ENCODE results near the gene MRPL27. TPM values are rescaled to one million over a fixed set of nuclear protein-coding genes. Genes with fewer than 3 reads are reported as not detected.
A peak's percentile ranks its signal among the peaks of the same experiment; 100 is the strongest.
"Not testable (repeated sequence)": the region's sequence is repeated elsewhere in the genome, so short reads cannot be mapped to it uniquely, and the experiment has no call there.

Gene MRPL27
- total RNA-seq, 2 experiments from 2014 or later = 54.6 to 55.8 TPM

GRCh38 chr17:50414808-50415207 lies 41.8 kb upstream of the MRPL27 start:
- no peak overlapping the region for H3K27ac Mint-ChIP-seq
- CTCF ChIA-PET = interaction anchor here (1.2 kb wide), 1 partner anchor 17 kb away, joined by 3 read pairs; no protein-coding TSS in a partner anchor

GRCh38 chr17:50412188-50412732 lies 39.3 kb upstream of the MRPL27 start:
- ChIA-PET POLR2A (interaction anchor here (1.1 kb wide), 1 partner anchor 19 kb away, joined by 3 read pairs; no protein-coding TSS in a partner anchor), CTCF (interaction anchor here (2.2 kb wide), 1 partner anchor 15 kb away, joined by 9 read pairs; the partner anchor contains the start of gene LRRC59)
- Mint-ChIP-seq H3K27ac (no peak overlapping the region), H3K9me3 (no peaks in the 10 kb centered on the region), H3K4me1 (ENCODE audit: low read depth) (no peaks in the 10 kb centered on the region), H3K4me3 (no peak overlapping the region), H3K36me3 (ENCODE audit: low read depth) (no peaks in the 10 kb centered on the region), H3K27me3 (no peaks in the 10 kb centered on the region)
- no peak for ATAC-seq
- DNase-seq = no peak
- intact Hi-C loops (cut with micrococcal nuclease) = no loop called here
- TF ChIP-seq CTCF (IDR thresholded peaks at IDR 0.05) = no peak

More at GRCh38 chr17:50414808-50415207, 41.8 kb upstream of the MRPL27 start:
- no peak for TF ChIP-seq CTCF (IDR thresholded peaks at IDR 0.05)
- DNase-seq (no peak), ATAC-seq (no peak)
- Mint-ChIP-seq H3K27me3 (no peaks in the 10 kb centered on the region), H3K9me3 (peaks cover 7% of the 10 kb centered on the region), H3K4me3 (no peak overlapping the region), H3K36me3 (ENCODE audit: low read depth) (no peaks in the 10 kb centered on the region), H3K4me1 (ENCODE audit: low read depth) (no peaks in the 10 kb centered on the region)
- intact Hi-C loops (cut with micrococcal nuclease) = no loop called here
- POLR2A ChIA-PET = no interaction called here

- TF ChIP-seq CTCF (IDR thresholded peaks at IDR 0.05) = no peak
- ChIA-PET CTCF (interaction anchor here (3.1 kb wide), 1 partner anchor 10 kb away, joined by 22 read pairs; the partner anchor contains the start of gene LRRC59), POLR2A (interaction anchor here (0.6 kb wide), 1 partner anchor 39 kb away, joined by 3 read pairs; no protein-coding TSS in a partner anchor)
- ATAC-seq (no peak), DNase-seq (no peak)
- H3K9me3 Mint-ChIP-seq = no peaks in the 10 kb centered on the region
- no peaks in the 10 kb centered on the region for H3K4me1 Mint-ChIP-seq (ENCODE audit: low read depth)
- peaks cover 8% of the 10 kb centered on the region for H3K27me3 Mint-ChIP-seq
- no peak overlapping the region for H3K27ac Mint-ChIP-seq
- H3K36me3 Mint-ChIP-seq (ENCODE audit: low read depth) = no peaks in the 10 kb centered on the region
- no peak overlapping the region for H3K4me3 Mint-ChIP-seq
- intact Hi-C loops (cut with micrococcal nuclease) = no loop called here
These were observed 34.9 kb upstream of the MRPL27 start for GRCh38 chr17:50407921-50408320.

GRCh38 chr17:50406578-50406977 lies 33.6 kb upstream of the MRPL27 start:
- Mint-ChIP-seq H3K9me3 (no peaks in the 10 kb centered on the region), H3K4me3 (no peak overlapping the region), H3K27me3 (peaks cover 8% of the 10 kb centered on the region), H3K4me1 (ENCODE audit: low read depth) (no peaks in the 10 kb centered on the region), H3K27ac (no peak overlapping the region), H3K36me3 (ENCODE audit: low read depth) (no peaks in the 10 kb centered on the region)
- TF ChIP-seq CTCF (IDR thresholded peaks at IDR 0.05) = no peak
- no peak for DNase-seq
- ATAC-seq = no peak
- ChIA-PET CTCF (interaction anchor here (1.2 to 3.1 kb wide), 2 partner anchors 9 to 28 kb away, joined by 4 to 22 read pairs; partner anchors contain the start of gene LRRC59), POLR2A (interaction anchor here (1.9 kb wide), 1 partner anchor 9 kb away, joined by 9 read pairs; the partner anchor contains the start of gene LRRC59)
- intact Hi-C loops (cut with micrococcal nuclease) = no loop called here

GRCh38 chr17:50405351-50405750 lies 32.4 kb upstream of the MRPL27 start:
- DNase-seq; intact Hi-C loops (cut with micrococcal nuclease); H3K9me3 Mint-ChIP-seq; H3K36me3 Mint-ChIP-seq (ENCODE audit: low read depth); H3K4me1 Mint-ChIP-seq (ENCODE audit: low read depth); H3K27ac Mint-ChIP-seq; H3K27me3 Mint-ChIP-seq; H3K4me3 Mint-ChIP-seq; ATAC-seq: not testable (repeated sequence)
- CTCF ChIA-PET = interaction anchor here (3.1 kb wide), 1 partner anchor 8 kb away, joined by 22 read pairs; the partner anchor contains the start of gene LRRC59
- POLR2A ChIA-PET = interaction anchor here (0.7 kb wide), 1 partner anchor 13 kb away, joined by 3 read pairs; no protein-coding TSS in a partner anchor

GRCh38 chr17:50399591-50399990 lies 26.6 kb upstream of the MRPL27 start:
- DNase-seq = peak; percentile 24
- H3K4me3 Mint-ChIP-seq; intact Hi-C loops (cut with micrococcal nuclease); H3K27ac Mint-ChIP-seq; H3K9me3 Mint-ChIP-seq; ATAC-seq; H3K27me3 Mint-ChIP-seq: not testable (repeated sequence)
- Mint-ChIP-seq H3K36me3 (ENCODE audit: low read depth) (peaks cover 16% of the 10 kb centered on the region), H3K4me1 (ENCODE audit: low read depth) (peaks cover 22% of the 10 kb centered on the region)
- ChIA-PET POLR2A (interaction anchor here (0.9 to 2.9 kb wide), 2 partner anchors 9 to 26 kb away, joined by 4 to 16 read pairs; partner anchors contain the start of genes EME1 and MRPL27), CTCF (interaction anchor here (2.9 to 5.2 kb wide), 4 partner anchors 7 to 79 kb away, joined by 22 to 74 read pairs (median 28); partner anchors contain the start of gene RSAD1)

- POLR2A ChIA-PET = interaction anchor here (1.0 to 3.2 kb wide), 7 partner anchors 10 to 80 kb away, joined by 3 to 16 read pairs (median 9); partner anchors contain the start of genes EME1, MRPL27, RSAD1 and XYLT2
- DNase-seq; intact Hi-C loops (cut with micrococcal nuclease); H3K27me3 Mint-ChIP-seq; H3K4me3 Mint-ChIP-seq; H3K9me3 Mint-ChIP-seq; ATAC-seq; H3K27ac Mint-ChIP-seq: not testable (repeated sequence)
- CTCF ChIA-PET = interaction anchor here (1.1 to 5.2 kb wide), 14 partner anchors 8 to 309 kb away, joined by 3 to 74 read pairs (median 8); partner anchors contain the start of genes ANKRD40, COL1A1, RSAD1 and XYLT2
- Mint-ChIP-seq H3K36me3 (ENCODE audit: low read depth) (peaks cover 24% of the 10 kb centered on the region), H3K4me1 (ENCODE audit: low read depth) (peaks cover 25% of the 10 kb centered on the region)
These were observed 25.7 kb upstream of the MRPL27 start for GRCh38 chr17:50398672-50399071.
